GM11168 (cell line): ENCODE measurements around the gene PTPRCAP.
"Not testable (repeated sequence)": the region's sequence is repeated elsewhere in the genome, so short reads cannot be mapped to it uniquely, and the experiment has no call there.

ENCODE experiments used
- in situ Hi-C: fragments of 300-500 bp; cut with MboI; formaldehyde crosslinking; loops from one replicate; pipeline ENCODE4 v1.12.0; 2022; ENCODE audit warnings: low sequenced_read_pairs; ENCODE audit not compliant: unreplicated experiment

Gene PTPRCAP

DNA sequence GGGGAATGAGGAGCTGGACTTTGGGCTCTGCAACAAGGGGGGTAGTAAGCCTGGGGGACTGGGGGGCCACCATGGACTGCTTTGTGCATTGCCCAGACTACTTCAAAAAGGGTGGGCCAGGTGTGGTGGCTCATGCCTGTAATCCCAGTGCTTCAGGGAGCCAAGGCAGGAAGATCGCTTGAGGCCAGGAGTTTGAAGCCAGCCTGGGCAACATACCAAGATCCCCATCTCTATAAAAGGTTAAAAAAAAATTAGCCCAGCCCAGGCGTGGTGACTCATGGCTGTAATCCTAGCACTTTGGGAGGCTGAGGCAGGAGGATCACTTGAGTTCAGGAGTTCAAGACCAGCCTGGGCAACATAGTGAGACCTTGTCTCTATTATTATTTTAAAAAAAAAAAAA lies 28.0 kb upstream of the PTPRCAP start:
- in situ Hi-C loops, result not testable (repeated sequence)

DNA sequence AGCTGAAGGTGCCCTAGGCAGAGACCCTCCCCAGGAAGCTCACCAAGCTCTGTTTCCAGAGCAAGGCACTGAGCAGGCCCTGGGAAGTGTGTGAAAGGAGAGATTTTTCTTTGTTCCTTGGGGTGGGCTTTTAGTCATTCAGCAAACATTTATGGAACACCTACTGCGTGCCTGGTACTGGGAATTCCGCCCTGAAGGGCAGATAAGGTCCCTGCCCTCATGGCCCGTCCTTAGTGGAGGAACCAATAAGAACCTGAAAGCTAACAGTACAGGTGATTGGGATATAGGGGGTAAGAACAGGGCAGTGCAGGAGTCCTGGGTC lies 27.7 kb upstream of the PTPRCAP start:
- in situ Hi-C loops, result no loop called here

DNA sequence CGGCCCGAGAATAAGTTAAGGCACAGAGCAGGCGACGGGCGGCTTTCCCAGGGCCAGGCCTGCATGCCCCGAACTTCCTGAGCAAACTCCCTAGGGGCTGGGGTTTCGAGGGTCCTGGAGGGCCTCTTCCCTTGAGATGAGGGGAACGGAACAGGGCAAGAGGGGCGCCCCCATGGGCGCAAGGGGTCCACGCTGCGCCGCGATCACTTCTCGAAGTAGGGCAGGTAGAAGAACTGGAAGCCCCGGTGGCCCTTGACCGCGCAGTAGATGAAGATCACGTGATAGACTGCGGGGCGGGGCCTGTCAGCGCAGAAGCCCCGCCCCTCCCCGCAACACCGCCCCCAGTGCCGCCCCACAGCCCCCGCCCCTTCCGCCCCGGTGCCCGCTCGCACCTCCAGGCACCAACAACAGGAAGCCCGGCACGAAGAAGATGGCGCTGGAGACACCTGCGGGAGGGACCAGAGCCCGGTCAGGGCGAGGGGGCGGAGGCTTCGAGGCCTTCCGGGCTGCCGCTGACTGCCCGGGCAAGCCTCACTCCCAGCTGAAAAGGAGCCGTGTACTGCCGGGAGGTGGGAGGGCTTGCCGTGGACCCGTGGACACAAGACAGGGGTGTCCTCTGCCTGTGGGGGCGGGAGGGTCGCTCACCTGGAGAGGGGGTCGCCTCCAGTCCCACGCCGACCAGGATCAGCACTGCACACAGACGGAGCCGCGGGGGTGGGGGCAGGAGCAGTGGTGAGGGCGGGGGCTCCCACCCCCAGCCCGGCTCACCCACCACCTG lies 27.1 kb upstream of the PTPRCAP start:
- in situ Hi-C loops, result no loop called here

DNA sequence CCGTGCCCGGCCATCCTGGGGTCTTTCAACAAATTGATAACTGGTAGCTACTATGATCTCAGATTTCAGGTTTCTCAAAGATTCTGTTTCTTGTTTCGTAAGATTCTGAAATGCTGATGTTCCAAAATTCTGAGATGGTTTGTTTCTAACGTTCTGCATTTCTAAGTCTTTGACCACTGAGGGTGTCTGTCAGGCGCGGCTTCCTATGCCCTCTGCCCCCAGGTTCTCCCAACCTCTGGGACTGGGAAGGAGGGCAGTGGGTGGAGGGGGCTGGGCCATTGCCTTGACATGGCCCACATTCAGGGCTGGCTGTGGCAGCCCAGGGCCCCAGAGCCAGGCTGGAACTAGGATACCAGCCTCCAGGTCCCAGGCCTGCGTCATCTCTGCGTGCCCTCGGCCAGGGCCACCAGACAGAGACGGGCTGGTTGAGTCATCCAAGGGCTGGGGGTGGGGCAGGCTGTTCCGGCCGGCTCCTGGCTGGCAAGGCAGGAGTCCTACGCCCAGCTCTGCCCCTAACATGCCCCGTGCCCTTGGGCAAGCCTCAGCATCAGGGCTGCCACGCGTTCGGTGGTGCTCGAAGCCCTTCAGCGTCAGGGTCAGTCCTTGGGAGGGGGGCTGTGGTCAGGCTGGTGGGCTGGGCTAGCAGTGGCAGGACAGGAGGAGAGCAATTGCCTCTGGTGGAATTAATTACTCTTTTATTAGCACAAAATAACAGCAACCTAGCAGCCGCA lies 26.4 kb upstream of the PTPRCAP start:
- in situ Hi-C loops, result no loop called here

DNA sequence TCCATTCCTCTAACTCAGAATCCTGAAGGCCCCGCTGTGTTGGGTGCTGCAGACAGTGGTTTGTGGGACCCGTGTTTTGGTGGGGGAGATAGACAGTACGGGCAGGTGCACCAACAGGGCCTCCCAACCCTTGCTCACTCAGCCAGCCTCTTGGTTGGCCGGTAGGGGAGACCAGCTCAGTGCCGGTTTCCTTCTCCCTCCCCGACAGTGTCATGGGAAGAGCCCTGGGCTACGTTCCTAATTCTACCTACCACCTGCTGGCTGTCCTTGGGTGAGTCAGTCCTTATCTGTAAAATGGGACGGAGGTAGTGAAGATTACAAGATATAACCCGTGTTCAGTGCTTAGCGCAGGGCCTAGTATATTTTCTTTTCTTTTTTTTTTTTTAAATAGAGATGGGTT lies 25.7 kb upstream of the PTPRCAP start:
- in situ Hi-C loops, result no loop called here

DNA sequence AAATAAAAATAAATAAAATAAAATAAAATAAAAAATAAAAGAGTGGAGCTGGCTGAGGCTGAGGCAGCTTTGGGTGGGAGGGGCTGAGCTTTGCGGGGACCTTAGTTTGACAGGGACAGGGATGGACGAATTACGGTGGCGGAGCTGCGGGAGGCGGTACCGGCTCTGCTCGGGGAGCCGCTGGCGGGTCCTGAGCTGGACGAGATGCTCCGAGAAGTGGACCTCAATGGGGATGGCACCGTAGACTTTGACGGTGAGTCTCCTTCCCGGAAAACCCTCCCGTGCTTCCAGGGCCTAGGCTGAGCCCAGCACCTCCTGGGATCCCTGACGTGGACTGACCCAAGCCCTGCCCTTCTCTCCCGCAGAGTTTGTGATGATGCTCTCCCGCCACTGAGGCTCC lies 20.8 kb upstream of the PTPRCAP start:
- in situ Hi-C loops, result no loop called here

DNA sequence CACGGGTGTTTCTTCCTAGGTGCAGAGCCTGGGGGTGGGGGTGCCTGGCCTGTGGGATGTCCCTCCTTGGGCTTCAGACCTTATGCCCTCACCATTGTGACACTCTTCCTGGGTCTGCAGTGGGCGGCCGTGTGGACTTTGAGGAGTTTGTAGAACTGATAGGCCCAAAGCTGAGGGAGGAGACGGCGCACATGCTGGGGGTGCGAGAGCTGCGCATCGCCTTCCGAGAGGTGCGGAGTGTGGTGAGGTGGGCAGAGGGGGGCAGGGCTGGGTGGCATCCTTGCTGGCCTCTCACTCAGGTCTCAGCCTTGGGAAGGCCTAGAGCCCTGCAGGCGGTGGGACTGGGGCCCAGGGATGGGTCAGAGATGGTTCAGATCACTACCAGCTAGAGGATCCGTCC lies 20.0 kb upstream of the PTPRCAP start:
- in situ Hi-C loops, result no loop called here

DNA sequence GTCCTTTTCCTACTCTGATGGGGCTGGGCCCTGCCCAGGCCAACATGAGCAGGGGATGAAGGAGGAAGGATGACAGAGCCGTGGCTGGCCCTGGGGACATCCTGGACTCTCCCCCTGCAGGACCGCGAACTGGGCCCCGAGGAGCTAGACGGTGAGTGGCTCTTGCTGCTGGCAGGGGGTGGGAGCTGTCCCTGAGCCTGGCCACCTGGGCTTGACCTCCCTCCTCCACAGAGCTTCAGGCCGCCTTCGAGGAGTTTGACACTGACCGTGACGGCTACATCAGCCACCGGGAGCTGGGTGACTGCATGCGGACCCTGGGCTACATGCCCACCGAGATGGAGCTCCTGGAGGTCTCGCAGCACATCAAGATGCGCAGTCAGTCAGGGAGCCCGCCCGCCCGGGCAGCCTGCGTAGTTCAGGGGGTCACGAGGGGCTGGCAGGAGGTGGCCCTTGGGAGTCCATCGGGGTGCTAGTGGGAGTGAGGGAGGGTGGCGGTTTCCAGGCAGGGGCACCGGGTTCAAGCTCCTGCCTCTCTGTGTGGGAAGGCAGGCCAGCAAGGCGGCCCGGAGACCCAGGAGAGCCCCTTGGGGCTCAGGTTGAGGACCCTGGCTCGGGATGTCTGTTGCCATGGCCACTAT lies 18.7 kb upstream of the PTPRCAP start:
- in situ Hi-C loops, result no loop called here

DNA sequence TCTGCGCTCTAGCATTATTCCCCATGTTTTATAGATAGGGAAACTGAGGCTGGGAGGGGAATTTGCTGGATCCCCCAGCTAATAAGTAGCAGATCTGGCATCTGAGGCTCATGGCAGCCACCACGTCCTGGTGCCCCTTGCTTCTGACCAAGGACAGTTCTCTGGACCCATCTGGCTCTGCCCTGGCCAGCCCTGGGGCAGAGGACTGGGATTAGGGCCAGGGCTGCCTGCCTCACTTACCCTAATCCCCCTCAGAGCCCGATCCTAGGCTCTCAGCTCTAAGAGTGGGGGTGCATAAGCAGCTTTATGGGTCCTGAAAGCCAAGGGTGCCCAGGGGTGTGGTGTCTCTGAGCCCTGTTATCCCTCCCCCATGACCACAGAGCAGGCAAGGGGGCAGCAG lies 17.6 kb upstream of the PTPRCAP start, which contains the start of gene CABP4:
TSS of gene CABP4 (plus strand) at position 301 of the 400 bp plus-strand sequence. CDS start at position 371, 70 bp downstream.
- in situ Hi-C loops, result no loop called here

DNA sequence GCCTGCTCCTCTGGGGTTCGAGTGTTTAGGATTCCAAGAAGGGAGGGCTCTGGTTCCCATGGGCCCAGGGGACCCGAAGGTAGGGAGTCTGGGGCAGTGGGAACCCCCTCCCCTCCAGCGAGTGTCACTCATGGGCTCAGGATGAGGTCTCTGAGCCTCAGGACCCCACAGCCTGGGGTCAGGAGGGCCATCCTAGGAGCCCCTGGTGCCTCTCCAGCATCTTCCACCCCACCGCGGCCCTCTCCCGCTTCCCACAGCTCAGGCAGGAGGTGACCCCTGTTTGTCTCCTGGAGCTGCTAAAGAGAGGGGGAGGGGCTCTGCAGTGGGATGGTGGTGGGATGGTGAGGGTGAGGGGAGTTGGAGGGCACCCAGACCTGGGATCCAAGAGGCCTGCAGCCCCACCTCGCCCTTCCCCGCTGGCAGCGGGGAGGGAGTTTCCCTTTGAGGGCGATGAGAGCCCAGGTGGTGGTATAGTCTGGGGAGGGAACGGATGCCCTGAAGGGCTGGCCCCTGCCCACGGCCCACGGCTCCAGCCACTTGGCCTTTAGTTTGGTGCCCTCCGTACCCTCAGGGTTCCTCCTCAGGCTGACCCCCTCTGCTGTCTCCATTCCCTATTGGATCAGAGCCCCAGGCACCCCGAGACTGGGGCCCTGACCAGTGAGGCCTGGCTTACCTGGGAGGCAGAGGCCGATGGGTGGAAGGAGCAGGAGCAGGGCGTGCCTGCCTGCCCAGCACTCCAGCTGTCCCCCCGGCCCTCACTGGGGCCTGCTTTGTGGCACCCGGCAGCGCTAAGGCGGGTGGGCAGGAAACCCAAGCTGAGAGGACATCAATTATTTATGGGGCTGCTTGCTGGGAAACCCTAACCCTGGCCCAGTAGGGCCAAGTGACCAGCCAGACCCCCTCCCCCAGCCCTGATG lies 16.6 kb upstream of the PTPRCAP start:
- in situ Hi-C loops, result no loop called here

DNA sequence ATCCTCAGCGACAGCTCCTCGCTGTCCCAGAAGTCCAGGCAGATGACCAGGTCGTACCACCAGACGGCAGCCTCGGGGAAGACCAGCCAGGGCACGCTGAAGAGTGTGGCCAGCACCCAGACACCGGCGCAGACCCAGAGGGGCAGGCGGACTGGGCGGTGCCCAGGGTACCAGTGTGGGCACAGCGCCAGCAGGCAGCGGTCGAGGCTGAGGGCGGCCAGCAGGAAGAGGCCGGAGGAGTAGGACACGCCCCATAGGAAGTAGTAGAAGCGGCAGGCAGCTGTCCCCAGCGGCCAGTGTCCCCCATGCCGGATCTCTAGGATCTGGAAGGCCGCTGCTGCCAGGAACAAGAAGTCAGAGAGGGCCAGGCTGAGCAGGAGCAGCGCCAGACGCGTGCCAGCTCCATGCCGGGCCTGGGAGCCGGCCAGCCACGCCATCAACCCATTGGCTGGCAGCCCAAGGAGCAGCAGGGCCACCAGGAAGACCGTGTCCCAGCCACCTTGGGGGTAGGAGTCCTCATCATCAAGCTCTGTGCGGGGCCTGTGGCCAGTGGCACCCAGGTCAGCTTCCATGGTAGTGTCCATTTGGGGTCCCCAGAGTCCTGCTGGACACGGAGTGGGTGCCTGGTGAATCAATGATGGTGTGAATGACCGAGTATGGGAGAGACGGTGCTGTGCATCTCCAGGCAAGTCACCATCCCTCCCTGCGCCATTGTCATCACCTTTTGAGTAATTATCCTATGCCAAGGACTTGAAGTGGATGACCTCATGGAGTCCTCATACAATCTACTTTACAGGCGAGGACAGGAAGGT lies 14.9 kb upstream of the PTPRCAP start, which contains the start of gene GPR152:
TSS of gene GPR152 (minus strand) at position 589 of the 812 bp plus-strand sequence. CDS start at position 584, 5 bp downstream.
- in situ Hi-C loops, result no loop called here

DNA sequence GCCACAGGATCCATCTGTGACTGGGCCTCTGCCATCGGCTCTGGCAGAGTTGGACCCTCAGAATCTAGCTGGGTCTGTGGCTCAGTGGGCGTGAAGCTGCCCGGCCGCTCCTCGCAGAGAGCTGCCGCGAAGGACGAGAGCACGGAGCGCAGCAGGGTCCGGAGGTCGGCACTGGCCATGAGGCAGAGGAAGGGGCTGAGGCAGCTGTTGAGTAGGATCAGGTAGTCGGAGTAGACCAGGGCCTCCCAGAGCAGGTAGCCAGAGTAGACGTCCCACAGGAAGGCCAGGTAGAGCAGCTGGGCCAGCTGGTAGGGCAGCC lies 14.1 kb upstream of the PTPRCAP start:
- in situ Hi-C loops, result no loop called here

DNA sequence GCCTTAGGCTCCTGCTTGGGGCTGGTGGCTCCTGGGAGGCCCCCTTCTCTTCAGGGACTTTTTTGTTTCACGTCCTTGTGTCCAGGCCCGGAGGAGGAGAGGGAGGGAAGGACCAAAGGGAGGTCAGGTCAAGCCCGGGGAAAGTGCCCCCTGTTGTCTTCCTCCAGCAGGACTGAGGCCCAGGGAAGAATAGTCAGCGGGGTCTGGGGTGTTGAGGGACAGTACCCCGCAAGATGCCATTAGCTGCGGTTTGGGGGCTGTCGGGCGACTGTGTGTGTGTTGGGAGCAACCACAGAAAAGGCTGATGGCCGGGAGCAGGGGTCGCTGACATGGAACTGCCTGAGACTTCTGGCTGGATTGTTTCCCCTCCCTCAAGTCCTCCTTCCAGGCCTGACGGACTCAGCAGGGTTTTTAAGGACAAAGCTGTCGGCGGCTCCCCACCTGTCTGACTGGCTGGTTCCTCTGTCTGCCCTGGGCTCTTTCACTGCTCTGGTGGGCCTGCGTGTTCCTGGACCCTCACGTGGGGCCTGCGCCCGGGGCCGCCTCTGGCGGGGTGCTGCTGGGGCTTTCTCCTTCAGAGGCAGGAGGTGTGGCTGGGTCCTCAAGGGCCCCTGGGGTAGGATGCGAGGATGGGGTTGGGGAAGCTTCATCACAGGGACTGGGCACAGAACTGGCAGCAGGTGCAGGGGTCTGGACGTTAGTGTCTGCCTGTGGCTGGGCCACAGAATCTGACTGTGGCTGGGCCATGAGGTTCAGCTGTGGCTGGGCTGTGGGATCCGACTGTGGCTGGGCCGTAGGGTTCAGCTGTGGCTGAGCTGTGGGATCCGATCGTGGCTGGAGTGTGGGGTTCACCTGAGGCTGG lies 13.5 kb upstream of the PTPRCAP start:
- in situ Hi-C loops, result no loop called here

DNA sequence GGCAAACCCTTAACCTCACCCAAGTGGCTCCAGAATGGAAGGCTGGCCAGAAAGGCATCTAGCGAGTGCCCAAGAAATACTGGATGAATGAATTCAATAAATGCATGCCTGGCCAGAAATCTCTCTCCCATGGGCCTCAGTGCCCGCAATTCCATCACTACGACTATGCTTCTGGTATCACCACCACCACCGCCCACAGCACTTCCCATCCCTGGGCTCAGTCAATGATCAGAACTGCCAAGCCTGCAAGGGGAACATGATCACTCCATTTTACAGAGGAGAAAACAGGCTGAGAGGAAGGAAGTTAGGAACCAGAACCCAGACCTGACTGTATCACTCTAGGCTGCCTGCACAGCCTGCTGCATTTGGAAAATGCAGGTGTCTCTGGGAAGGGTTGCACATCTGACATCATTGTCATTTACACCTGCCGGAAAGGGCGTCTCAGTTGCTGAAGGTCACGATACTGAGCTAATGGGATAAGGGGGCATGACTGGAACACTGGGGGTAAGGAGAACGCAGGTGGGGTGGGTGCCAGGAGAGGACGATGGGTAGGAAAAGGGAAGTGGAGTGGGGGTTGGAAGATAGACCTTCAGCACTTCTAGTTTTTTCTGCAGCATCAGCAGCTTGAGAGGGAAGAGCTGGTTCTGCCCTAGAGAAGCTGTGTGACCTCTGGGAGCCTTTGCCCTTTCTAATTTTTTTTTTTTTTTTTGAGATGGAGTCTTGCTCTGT lies 11.8 kb upstream of the PTPRCAP start:
- in situ Hi-C loops, result no loop called here

DNA sequence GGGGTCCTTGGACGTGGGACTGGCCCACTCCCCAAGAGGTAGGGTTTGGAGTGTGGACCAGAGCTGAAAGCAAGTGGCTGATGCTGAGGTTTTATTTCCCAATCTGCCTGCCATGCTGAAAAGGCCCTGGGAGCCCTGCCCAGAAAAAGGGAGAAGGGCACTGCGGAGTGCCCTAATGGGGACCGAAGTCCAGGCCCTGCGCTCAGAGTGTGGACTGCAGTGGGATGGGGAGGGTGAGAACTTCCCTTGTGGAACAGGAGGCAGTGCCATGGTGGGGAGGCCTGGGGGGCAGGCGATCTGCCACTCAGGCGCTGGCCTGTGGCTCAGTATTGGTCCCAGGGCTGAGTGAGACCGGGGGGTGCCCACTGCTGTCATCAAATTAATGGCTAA lies 10.7 kb upstream of the PTPRCAP start:
- in situ Hi-C loops, result no loop called here

DNA sequence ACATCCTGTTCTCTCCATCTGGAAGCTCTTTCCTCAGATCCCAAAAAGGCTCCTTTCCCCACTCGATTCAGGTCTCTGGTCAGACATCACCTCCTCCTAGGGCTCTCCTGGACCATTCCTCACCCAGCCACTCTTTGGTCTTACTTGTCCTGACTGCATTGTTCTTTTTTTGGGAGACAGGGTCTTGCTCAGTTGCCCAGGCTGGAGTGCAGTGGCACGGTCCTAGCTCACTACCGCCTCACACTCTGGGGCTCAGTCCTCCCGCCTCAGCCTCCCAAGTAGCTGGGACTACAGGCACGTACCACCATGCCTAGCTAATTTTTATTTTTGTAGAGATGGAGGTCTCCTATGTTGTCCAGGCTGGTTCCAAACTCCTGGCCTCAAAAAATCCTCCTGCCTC lies 8.0 kb upstream of the PTPRCAP start:
- in situ Hi-C loops, result no loop called here

DNA sequence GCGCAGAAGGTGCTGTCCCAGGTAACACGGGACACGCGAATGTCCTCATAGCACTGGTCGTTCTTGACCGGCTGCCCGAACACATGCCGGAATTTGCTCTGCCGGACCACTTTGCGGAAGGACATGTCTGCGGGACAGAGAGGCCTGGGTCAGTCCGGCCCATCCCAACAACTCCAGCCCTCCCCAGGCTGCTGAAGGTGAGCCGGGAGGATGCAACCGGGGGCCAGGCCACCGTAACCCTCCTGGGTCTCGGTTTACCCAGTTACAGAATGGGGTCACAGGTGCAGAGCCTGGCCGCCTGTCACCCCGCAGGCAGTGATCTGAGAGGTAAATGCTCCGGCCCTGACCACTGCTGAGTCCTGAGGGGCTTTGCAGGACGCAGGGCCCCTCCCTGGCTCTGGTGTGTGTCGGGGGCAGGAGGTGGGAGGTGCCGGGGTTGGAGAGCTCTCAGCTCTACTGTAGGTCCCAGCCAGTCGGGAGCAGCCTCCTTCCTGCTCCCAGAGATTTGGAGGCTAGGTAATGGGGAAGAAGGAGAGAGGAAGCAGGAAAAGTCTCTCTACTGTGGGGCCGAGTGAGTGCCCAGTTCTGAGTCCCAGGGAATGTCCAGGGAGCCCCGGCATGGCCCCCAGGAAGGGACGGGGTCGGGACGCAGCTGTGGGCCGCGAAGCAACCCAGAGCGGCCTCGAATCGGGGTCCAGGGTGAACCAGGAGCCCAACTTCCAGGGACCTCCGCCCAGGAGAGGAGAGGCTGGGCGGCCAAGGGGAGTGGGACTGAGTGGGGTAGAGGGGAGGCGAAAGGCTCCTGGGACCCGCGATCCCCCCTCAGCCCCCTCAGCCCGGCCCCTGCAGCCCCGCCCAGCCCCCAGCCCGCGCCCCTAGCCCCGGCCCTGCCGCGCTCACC lies 5.3 kb upstream of the PTPRCAP start:
- in situ Hi-C loops, result no loop called here
